Brain pericyte (primary cell): Measurements from ENCODE around the gene PRDM10.
"Not testable (repeated sequence)": the region's sequence is repeated elsewhere in the genome, so short reads cannot be mapped to it uniquely, and the experiment has no call there.

ENCODE experiments used
- DNase-seq: peaks from one replicate; pipeline ENCODE4 v3.0.0-alpha.2; 2012; ENCODE audit warnings: low read depth, low spot score

Gene PRDM10

DNA sequence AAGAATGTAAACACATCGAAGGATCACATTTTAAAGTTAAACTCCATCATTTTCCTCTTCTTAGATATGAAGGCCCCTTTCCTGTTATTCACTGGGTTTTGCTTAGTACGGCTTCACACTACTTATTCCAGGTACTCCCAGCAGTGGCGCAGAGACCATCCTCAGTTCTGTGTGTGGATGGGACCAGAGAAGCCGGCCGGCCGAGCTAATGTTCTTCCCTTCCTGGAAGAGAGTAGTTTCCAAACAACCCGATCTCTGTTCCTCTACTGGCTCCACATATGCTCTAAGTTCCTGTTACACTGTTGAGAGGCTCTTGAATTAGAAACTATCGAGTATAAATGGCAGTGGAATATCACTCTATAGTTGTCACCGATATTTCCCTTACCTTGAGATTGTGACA lies 106.6 kb downstream of the PRDM10 start:
- no peak for DNase-seq

DNA sequence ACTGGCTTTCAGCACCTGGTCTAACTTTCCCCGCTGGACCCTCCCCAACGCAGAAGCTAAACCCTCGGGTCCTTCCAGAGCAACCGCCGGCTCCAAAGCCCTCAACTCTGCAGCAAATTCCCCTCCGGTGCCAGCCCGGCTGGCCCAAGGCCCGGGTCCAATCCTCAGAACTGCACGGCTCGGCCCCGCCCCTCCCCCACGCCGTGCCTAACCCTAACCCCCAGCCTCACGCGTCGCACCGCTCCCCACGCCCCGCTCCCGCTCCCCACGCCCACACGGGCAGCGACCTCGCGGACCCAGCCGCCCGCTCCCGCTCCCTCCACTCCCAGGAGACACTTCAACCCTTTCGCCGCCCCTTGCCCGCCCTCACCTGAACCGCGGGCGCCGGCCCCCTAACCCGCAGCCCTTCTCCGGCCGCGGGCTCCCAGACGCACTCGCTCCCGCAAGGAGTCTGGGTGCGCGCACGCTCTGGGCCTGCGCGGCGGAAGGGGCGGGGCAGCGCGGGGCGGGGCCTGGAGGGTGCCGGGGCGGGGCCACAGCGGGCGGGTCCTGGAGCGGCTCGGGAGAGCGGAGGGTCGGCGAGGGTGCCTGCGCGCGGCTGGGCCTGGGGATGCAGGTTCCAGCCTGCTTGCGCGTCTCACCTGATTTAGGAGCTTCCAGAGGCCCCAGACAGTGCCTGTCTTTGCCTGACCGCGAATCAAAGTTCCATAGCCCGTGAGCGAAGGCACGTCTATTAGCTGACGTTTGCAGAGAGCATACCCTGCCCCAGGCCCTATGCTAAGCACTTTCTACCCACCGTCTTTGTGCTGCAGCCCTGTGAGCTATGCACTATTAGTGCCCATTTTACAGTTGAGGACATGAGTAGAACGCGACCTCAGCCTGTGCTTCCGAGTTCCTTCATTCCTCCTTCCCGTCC lies 107.3 kb downstream of the PRDM10 start, which contains the start of gene NFRKB:
Gene NFRKB (minus strand): TSS at position 453 of the 916 bp plus-strand sequence. CDS start 2,729 bp downstream, outside the sequence.
- peak; percentile 37 for DNase-seq

DNA sequence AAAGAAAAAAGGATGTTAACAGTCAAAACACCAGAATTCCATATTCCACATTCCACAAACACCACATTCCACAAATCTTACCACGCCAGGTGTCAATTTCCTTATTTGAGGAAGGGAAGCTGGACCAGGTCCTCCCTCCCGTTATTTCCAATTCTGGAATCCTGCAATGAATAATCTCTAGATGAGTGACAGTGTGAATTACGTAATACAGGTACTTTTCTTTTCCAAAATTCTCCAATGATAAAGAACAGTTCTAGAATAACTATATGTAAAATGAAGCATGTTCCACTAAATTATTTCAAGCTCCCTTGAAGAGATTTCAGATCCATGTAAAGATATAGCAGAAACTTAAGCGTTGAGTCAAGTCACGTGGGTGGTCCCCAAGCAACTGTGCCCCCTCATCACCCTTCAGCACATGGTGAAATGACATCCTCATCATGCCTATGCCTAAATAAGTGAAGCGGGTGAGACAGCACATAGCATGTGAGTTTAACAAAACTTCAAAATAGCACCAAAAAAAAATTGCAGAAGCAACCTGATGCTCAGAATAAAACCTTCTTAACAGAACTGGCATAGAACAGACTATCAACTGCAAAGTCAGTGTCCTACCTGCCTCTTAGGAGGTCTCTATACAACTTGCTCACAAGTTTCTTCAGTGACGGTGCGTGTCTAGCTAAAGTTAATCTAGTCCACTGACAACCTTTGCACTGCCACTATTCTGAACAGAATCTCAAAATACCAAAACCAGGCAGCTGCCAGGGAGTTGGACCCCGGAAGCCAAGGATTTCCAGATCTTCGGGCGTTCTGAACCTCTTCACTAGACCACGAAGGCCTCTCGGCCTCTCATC lies 108.1 kb downstream of the PRDM10 start:
- DNase-seq = no peak

GRCh38 chr11:129888451-129888850 lies 114.2 kb downstream of the PRDM10 start:
- no peak for DNase-seq

- DNase-seq = no peak
Measured at GRCh38 chr11:129885381-129885780, 117.3 kb downstream of the PRDM10 start.

DNA sequence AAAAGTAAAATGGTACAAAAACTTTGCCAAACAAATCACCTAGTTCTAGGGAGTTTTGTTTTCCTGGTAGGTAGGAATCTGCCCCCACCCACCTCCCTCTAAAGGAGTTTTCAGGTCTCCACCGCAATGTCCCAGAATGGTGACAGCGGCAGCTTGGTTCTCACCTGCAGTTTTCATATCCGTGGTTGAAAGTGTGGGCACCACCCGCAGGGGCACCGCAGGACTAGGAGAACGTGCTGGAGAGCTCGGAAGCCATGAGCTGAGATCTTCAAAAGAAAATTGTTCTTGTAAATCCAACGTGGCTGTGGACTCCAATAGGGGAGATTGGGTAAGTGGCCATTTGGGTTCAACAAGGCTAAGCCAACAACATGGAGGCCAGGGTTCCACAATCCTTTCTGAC lies 118.1 kb downstream of the PRDM10 start:
- no peak for DNase-seq

- no peak for DNase-seq
Measured at GRCh38 chr11:129881570-129882170, 121.0 kb downstream of the PRDM10 start.

- DNase-seq = no peak
Measured at GRCh38 chr11:129880311-129880710, 122.3 kb downstream of the PRDM10 start.

- no peak for DNase-seq
Measured at GRCh38 chr11:129871914-129872313, 130.7 kb downstream of the PRDM10 start.

- DNase-seq = not testable (repeated sequence)
Measured at GRCh38 chr11:129868626-129869025, 134.0 kb downstream of the PRDM10 start.

DNA sequence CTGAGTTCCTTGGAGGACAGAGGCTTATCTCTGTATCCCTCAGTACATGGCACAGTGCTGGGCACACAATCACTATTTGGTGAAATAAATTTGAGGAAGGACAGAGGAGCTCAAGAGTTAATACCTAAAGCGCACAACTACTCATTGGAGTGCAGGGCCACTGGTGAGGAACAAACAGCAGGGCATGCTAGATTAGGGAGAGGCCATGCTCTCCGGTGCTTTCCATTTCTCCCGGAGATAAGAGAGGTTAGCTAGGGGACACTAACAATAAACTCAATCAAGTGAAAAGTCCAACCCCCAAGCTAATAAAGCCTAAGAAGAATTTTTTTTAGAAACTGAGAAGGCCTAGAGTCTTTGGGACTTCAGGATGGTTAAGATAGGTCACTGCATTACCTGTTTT lies 136.3 kb downstream of the PRDM10 start:
- DNase-seq = no peak

DNA sequence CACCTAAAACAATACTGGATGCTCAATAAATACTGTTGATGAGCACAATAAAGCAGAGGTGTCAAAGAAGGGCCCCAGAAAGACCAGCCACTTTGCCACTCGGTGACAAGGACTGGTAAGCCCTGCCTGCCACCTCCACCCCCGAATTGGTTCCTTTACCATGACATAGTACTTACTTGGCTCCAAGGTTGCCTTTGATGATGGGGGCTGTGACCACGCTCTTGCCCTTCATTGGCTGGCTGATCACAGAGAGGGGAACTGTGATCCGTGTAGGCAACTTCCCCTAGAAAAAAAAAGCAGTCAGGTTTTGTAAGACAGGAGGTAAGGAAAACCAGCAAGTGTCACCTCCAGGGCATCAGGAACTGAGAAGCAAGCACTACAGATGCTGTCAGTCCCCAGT lies 136.9 kb downstream of the PRDM10 start:
- no peak for DNase-seq

- no peak for DNase-seq
Measured at GRCh38 chr11:129864811-129865210, 137.8 kb downstream of the PRDM10 start.

DNA sequence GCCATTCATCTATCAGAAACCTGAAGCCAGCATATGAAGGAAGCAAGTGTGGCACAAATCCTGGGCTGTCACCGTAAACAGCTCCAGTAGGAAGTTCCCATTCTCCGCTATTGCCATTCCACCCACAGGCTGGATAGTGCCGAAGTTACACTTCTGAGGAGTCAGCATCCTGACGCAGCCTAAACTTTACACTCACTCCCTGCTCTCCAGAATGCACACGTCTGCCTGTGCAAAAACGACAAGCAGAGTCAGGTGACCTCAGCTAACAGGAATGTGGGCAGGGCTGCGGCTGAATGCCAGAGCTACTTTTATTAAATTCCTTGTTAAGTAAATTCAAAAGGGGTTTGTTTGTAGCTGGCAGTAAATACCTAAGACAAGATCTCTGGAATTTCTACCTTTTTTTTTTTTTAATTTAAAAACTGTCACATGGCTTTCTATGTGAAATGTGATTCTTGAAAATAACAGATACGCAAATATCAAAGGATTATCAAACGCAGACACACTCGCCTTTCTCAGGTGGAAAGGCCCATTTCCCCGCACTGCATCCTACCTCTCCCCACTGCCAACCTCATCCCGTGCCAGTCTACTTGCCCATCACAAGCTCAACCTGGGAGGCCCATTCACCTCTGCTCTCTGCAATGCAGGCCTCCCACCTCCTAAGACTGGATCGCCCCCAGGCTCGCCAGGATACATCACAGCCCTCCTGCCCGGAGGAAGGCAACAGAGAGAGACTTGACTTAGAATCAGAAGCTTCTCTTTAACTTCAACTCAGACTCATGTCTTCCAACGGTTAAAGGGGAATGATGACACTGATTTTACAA lies 140.7 kb downstream of the PRDM10 start:
- DNase-seq = no peak

- no peak for DNase-seq
Measured at GRCh38 chr11:129856036-129856435, 146.6 kb downstream of the PRDM10 start.

DNA sequence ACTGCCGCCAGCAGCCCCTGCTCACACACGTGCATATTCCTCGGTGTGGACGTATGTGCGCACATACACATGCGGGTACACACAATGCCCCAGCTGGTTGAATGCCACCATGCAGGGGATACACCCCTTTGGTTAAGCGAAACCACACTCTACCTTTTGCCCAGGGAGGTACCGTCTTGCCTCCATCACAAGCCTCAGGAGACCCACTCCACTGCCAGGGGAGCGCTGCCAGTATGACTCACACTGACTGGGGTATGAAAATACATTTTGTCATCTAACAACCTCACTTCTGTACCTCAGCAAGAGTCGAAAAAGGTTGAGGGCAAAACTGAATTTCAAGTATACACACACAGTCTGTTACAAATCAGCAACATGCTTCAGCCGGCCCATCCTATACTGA lies 147.5 kb downstream of the PRDM10 start:
- DNase-seq = no peak

DNA sequence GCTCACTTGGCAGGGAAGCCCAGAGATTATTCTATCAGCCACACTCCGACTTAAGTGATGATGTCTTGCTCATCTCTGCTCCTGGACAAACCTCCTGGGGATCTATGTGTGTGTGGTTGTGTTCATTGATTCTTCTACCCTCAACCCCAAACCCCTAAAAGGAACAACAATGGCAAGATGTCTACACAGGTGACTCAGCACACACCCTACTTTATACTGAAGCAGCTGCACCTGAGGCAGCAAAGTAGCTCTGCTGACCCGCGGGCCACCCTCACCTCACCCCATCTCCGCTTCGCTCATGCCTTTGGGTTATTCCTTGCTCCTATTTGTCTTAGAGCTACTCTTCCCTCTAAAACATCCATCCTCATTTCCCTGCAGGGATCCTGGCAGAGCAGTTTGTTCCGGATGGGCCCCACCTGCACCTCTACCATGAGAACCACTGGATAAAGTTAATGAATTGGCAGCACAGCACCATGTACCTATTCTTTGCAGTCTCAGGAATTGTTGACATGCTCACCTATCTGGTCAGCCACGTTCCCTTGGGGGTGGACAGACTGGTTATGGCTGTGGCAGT lies 148.3 kb downstream of the PRDM10 start:
- DNase-seq = no peak

- no peak for DNase-seq
Measured at GRCh38 chr11:129853518-129854231, 149.0 kb downstream of the PRDM10 start.

DNA sequence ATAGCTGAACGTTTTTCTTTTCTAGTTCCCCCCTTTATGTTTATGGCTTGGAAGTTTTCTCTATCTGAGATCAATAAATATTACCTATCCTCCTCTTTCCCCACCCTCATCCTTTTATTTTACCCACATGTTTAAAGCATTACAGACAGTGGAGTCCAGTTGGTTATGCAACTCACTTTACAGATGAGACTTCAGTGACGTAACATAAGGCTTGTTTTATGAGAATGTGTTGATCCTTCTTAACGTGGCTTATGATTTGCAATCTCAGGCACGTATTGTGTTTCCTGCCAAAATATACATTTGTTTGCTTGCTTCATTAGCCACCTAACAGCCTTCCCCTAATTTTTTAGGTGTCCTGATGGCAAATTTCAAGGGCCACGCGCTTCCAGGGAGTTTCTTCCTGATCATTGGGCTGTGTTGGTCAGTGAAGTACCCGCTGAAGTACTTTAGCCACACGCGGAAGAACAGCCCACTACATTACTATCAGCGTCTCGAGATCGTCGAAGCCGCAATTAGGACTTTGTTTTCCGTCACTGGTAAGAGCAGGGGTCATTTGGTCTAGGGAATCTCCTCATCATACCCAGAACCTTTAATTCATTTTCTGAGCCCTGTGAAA lies 150.4 kb downstream of the PRDM10 start:
- no peak for DNase-seq
